IMR-90 (cell line): ENCODE results near the gene DCAF15. TPM values are rescaled to one million over a fixed set of nuclear protein-coding genes. Genes with fewer than 3 reads are reported as not detected.

Experiments used
- ATAC-seq: fragments of 200-7000 bp; cut with Tn5 transposase; 2 replicates; pipeline ENCODE4 v1.9.1; 2020; ENCODE audit warnings: low read depth, mild to moderate bottlenecking, moderate library complexity
- BruUV-seq: library from RNA; stranded (reverse); fragments of 400-500 nt; replicated peaks from 2 replicates; lab custom pipeline; 2021; lab: Mats Ljungman, UMichigan
- CTCF ChIA-PET: fragments of 300-600 bp; formaldehyde crosslinking; extraction: SDS; loops from one replicate; lab custom pipeline; 2021; ENCODE audit warnings: antibody characterized with exemption; lab: Yijun Ruan, JAX
- POLR2A ChIA-PET: fragments of 300-600 bp; sonication (Branson Sonifier 250); formaldehyde crosslinking; loops from one replicate; lab custom pipeline; 2022; ENCODE audit warnings: antibody characterized with exemption; ENCODE audit not compliant: unreplicated experiment; lab: Charles Lee
- DNase-seq: peaks from one replicate; pipeline ENCODE4 v3.0.0; 2013
- H2AFZ ChIP-seq: replicated peaks from 2 replicates; pipeline ENCODE3; 2013; ENCODE audit warnings: low read length, mild to moderate bottlenecking; ENCODE audit not compliant: poor library complexity
- H2AK5ac ChIP-seq: 2 replicates; pipeline ENCODE4 v1.6.1; 2013; ENCODE audit warnings: low read depth, low read length, inconsistent platforms
- H2AK9ac ChIP-seq: replicated peaks from 2 replicates; pipeline ENCODE3; 2013; ENCODE audit warnings: mild to moderate bottlenecking, low read depth, low read length, moderate library complexity; ENCODE audit not compliant: poor library complexity
- H2BK120ac ChIP-seq: 2 replicates; pipeline ENCODE4 v1.6.1; 2013; ENCODE audit warnings: low read depth, low read length, inconsistent platforms
- H2BK15ac ChIP-seq: 3 replicates; pipeline ENCODE4 v1.6.1; 2013; ENCODE audit warnings: low read depth, low read length, inconsistent platforms
- H2BK20ac ChIP-seq: 2 replicates; pipeline ENCODE4 v1.6.1; 2013; ENCODE audit warnings: low read depth, mild to moderate bottlenecking, inconsistent platforms, low read length, moderate library complexity
- H2BK5ac ChIP-seq: 2 replicates; pipeline ENCODE4 v1.6.1; 2013; ENCODE audit warnings: mild to moderate bottlenecking, low read depth, low read length, inconsistent platforms; ENCODE audit not compliant: poor library complexity, severe bottlenecking
- H3K14ac ChIP-seq: replicated peaks from 2 replicates; pipeline ENCODE4 v1.6.1; 2013; ENCODE audit warnings: low read depth, low read length, inconsistent platforms
- H3K18ac ChIP-seq: 2 replicates; pipeline ENCODE4 v1.6.1; 2013; ENCODE audit warnings: low read depth, low read length, control low read depth
- H3K23ac ChIP-seq: 2 replicates; pipeline ENCODE4 v1.6.1; 2013; ENCODE audit warnings: low read depth, low read length, inconsistent platforms
- H3K27ac ChIP-seq: 2 replicates; pipeline ENCODE4 v1.5.1; 2013; ENCODE audit warnings: mild to moderate bottlenecking, control low read depth, low read length; ENCODE audit not compliant: insufficient read depth
- H3K27me3 ChIP-seq: 2 replicates; pipeline ENCODE4 v1.6.1; 2013; ENCODE audit warnings: low read length; ENCODE audit not compliant: control insufficient read depth, insufficient read depth
- H3K36me3 ChIP-seq: 2 replicates; pipeline ENCODE4 v1.6.1; 2013; ENCODE audit warnings: low read length, mixed read lengths; ENCODE audit not compliant: control insufficient read depth, insufficient read depth
- H3K4ac ChIP-seq: 2 replicates; pipeline ENCODE4 v1.6.1; 2013; ENCODE audit warnings: low read depth, low read length, inconsistent platforms
- H3K4me1 ChIP-seq: 2 replicates; pipeline ENCODE4 v1.6.1; 2013; ENCODE audit warnings: low read length, mixed read lengths; ENCODE audit not compliant: control insufficient read depth, insufficient read depth
- H3K4me2 ChIP-seq: 2 replicates; pipeline ENCODE4 v1.6.1; 2013; ENCODE audit warnings: low read depth, mild to moderate bottlenecking, control low read depth, low read length, moderate library complexity
- H3K4me3 ChIP-seq: 2 replicates; pipeline ENCODE4 v1.5.1; 2013; ENCODE audit warnings: low read depth, mild to moderate bottlenecking, control low read depth, low read length, moderate library complexity; ENCODE audit not compliant: insufficient read depth
- H3K56ac ChIP-seq: 2 replicates; pipeline ENCODE4 v1.6.1; 2013; ENCODE audit warnings: low read length, inconsistent platforms; ENCODE audit not compliant: insufficient read depth; ENCODE audit errors: extremely low read depth
- H3K79me1 ChIP-seq, 2 experiments: 2 replicates each; pipeline ENCODE4 v1.6.1; 2013; ENCODE audit warnings: low read length in 2 of 2, inconsistent platforms in 1 of 2, low read depth in 1 of 2
- H3K9ac ChIP-seq: 2 replicates; pipeline ENCODE4 v1.6.1; 2013; ENCODE audit warnings: low read depth, low read length, control low read depth
- H3K9me1 ChIP-seq: 2 replicates; pipeline ENCODE4 v1.6.1; 2013; ENCODE audit warnings: low read length, inconsistent platforms; ENCODE audit not compliant: insufficient read depth
- H3K9me3 ChIP-seq: 2 replicates; pipeline ENCODE4 v1.6.1; 2013; ENCODE audit warnings: low read length; ENCODE audit not compliant: control insufficient read depth, insufficient read depth
- H4K20me1 ChIP-seq: 2 replicates; pipeline ENCODE4 v1.6.1; 2013; ENCODE audit warnings: low read length, inconsistent platforms; ENCODE audit not compliant: insufficient read depth
- H4K5ac ChIP-seq: 2 replicates; pipeline ENCODE4 v1.6.1; 2013; ENCODE audit warnings: mild to moderate bottlenecking, low read depth, low read length, control low read depth
- H4K8ac ChIP-seq, 2 experiments: 2 replicates each; pipeline ENCODE4 v1.6.1; 2013; ENCODE audit warnings: low read depth in 2 of 2, low read length in 2 of 2, control low read depth in 1 of 2, inconsistent platforms in 1 of 2
- H4K91ac ChIP-seq: 2 replicates; pipeline ENCODE4 v1.6.1; 2013; ENCODE audit warnings: low read depth, low read length, inconsistent platforms; ENCODE audit not compliant: insufficient read depth
- BHLHE40 ChIP-seq: fragments of 150-350 bp; IDR thresholded peaks from 2 replicates; pipeline ENCODE4 v1.6.1; 2016; ENCODE audit warnings: mild to moderate bottlenecking, low read depth, low read length
- CHD1 ChIP-seq: IDR thresholded peaks from 2 replicates; pipeline ENCODE4 v1.6.1; 2012; ENCODE audit warnings: low read depth, low read length, improper control_type of control experiment
- FOS ChIP-seq: fragments of 150-350 bp; IDR thresholded peaks from 2 replicates; pipeline ENCODE4 v1.6.1; 2016; ENCODE audit warnings: low read depth, low read length
- MAZ ChIP-seq: IDR thresholded peaks from 2 replicates; pipeline ENCODE4 v1.6.1; 2012; ENCODE audit warnings: low read depth, mild to moderate bottlenecking, low read length, improper control_type of control experiment, moderate library complexity, borderline replicate concordance
- MXI1 ChIP-seq: IDR thresholded peaks from 2 replicates; pipeline ENCODE4 v1.6.1; 2012; ENCODE audit warnings: low read depth, mild to moderate bottlenecking, low read length, moderate library complexity, borderline replicate concordance
- NFE2L2 ChIP-seq: fragments of 150-350 bp; IDR thresholded peaks from 2 replicates; pipeline ENCODE4 v1.6.1; 2016; ENCODE audit warnings: low read depth, mild to moderate bottlenecking, low read length
- RFX5 ChIP-seq: IDR thresholded peaks from 2 replicates; pipeline ENCODE4 v1.8.0; 2012; ENCODE audit warnings: low read depth, mild to moderate bottlenecking, low read length, moderate library complexity
- SMC3 ChIP-seq: fragments of 150-350 bp; IDR thresholded peaks from 2 replicates; pipeline ENCODE4 v1.6.1; 2016; ENCODE audit warnings: low read depth, mild to moderate bottlenecking, antibody characterized with exemption, low read length, moderate library complexity
- WGBS, 2 experiments: methylation state at CpG; one replicate each; pipeline versions ENCODE4 v1.1.5 to v1.1.7; 2013; ENCODE audit warnings: missing lambda C conversion rate in 2 of 2; ENCODE audit not compliant: insufficient read length in 1 of 2; ENCODE audit errors: extremely low coverage in 2 of 2; 5-methylcytosine and 5-hydroxymethylcytosine counted together
- dilution Hi-C: fragments of 300-500 bp; cut with HindIII; formaldehyde crosslinking; loops from one replicate; pipeline ENCODE4 v1.14.3; 2018; ENCODE audit warnings: low sequenced_read_pairs; ENCODE audit not compliant: unreplicated experiment
- in situ Hi-C: fragments of 300-500 bp; cut with MboI; formaldehyde crosslinking; loops from 3 replicates; pipeline ENCODE4 v1.14.3; 2019; ENCODE audit warnings: low sequenced_read_pairs, inconsistent platforms, mixed read lengths
- intact Hi-C: fragments of 100-400 bp; cut with micrococcal nuclease; formaldehyde crosslinking; loops from 2 replicates; pipeline ENCODE4 v1.10.0; 2022
- polyA plus RNA-seq, 3 experiments: library from polyadenylated mRNA; depleted of rRNA; stranded (reverse); fragments of >200 nt; gene quantifications; 2 replicates each; pipeline ENCODE4 v1.2.3, GENCODE V29; 2012; ENCODE audit warnings: low replicate concordance in 1 of 3
- total RNA-seq: library from RNA; depleted of rRNA; stranded (reverse); fragments of >200 nt; gene quantifications from 2 replicates; pipeline ENCODE4 v1.2.3, GENCODE V29; 2012
- TF ChIP-seq, protein P1 (sequence below): fragments of 150-350 bp; IDR thresholded peaks from 2 replicates; pipeline ENCODE4 v1.6.1; 2016; ENCODE audit warnings: low read depth, mild to moderate bottlenecking, low read length, moderate library complexity, borderline replicate concordance

The DCAF15 gene
- total and polyA plus RNA-seq, 2 of the 4 experiments (the other 2 are of a cell fraction) = 6.8 to 31.0 TPM

DNA sequence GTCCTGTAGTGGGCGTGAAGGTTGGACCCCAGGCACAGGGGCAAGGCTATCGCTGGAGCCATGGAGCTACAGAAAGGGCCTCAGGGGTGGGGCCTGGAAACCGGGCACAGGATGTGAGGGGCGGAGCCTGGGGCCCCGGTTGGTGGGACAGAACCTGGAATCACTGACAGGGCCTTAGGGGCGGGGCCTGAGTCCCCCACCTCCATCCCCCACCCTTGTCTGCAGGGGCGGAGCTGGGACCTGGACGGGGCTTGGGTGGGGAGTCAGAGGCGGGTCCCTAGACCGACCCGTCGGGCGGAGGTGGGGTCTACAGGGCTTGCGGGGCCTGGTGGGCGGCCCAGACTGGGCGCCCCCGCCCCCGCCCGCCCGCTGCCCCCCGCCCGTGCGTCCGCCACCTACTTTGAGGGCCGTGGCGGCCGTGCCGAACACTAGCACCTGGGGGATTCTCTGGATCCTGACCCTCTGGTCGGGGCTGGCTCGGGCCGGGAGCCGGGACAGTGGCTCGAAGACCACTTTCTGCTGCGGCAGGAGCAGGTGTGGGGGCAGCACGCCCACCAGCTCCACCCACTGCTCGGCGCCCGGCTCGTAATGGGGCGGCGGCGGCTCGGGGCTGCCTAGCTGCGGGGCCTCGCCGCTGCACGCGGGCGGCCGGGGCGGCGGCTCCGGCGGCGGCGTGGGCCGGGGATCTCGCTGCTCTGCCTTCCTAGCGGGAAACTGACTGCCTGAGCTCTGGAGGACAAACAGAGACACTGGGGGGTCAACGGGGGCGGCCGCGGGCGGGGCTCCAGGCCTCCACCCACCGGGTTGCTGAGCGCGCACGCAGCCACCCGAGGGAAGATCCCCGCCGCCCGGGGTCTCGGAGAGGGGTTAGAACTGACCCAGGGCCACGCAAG, 26.3 kb downstream of the DCAF15 start:
- Histone ChIP-seq H3K9ac (no peak overlapping the region), H2BK120ac (no peak overlapping the region), H3K4me2 (no peak overlapping the region), H3K4me3 (no peak overlapping the region), H3K14ac (no peak overlapping the region), H4K8ac (no peak overlapping the region), H2BK15ac (no peak overlapping the region), H3K18ac (no peak overlapping the region), H3K9me1 (no peaks in the 10 kb centered on the region), H2AFZ (peak overlapping the region; percentile 58), H3K56ac (no peak overlapping the region), H4K20me1 (no peaks in the 10 kb centered on the region), H2BK5ac (no peak overlapping the region), H3K4ac (no peak overlapping the region), H4K91ac (no peak overlapping the region), H2AK9ac (peak overlapping the region; percentile 16), H3K27me3 (no peaks in the 10 kb centered on the region), H2BK20ac (no peak overlapping the region), H3K79me1 (no peaks in the 10 kb centered on the region), H3K27ac (no peak overlapping the region), H3K4me1 (no peaks in the 10 kb centered on the region), H2AK5ac (no peak overlapping the region), H3K9me3 (no peaks in the 10 kb centered on the region), H3K23ac (no peak overlapping the region), H3K36me3 (peaks cover 12% of the 10 kb centered on the region; the same call in 1 of the 2 replicates), H4K5ac (no peak overlapping the region)
- intact Hi-C loops = no loop called here
- ChIA-PET CTCF (no interaction called here), POLR2A (no interaction called here)
- dilution Hi-C loops = no loop called here
- TF ChIP-seq MAZ (no peak), SMC3 (no peak), CHD1 (no peak), RFX5 (no peak), NFE2L2 (no peak), FOS (no peak), BHLHE40 (no peak), MXI1 (no peak)
- TF ChIP-seq, protein P1, sequence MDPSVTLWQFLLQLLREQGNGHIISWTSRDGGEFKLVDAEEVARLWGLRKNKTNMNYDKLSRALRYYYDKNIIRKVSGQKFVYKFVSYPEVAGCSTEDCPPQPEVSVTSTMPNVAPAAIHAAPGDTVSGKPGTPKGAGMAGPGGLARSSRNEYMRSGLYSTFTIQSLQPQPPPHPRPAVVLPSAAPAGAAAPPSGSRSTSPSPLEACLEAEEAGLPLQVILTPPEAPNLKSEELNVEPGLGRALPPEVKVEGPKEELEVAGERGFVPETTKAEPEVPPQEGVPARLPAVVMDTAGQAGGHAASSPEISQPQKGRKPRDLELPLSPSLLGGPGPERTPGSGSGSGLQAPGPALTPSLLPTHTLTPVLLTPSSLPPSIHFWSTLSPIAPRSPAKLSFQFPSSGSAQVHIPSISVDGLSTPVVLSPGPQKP = no peak
- BruUV-seq = no TSS peak
- in situ Hi-C loops = no loop called here
- WGBS, 2 experiments = 30% methylated on average over 17 of the region's 74 CpGs; no CpG with 5 or more reads in 1 of the 2 experiments
- DNase-seq = no peak
- ATAC-seq = no peak; the same call in none of the 2 replicates
